NCI-H2029 treated with DMSO at 0.1 percent for 48 hours (cell line): ENCODE data around the gene VTCN1.

ENCODE experiments used
- DNase-seq: peaks from one replicate; lab custom pipeline; 2025; lab: John Stamatoyannopoulos, UW

Gene VTCN1

GRCh38 chr1:117209094-117209493 lies 1.6 kb downstream of the VTCN1 start:
- DNase-seq = no peak

GRCh38 chr1:117208580-117208979 lies 2.1 kb downstream of the VTCN1 start:
- DNase-seq = no peak

DNA sequence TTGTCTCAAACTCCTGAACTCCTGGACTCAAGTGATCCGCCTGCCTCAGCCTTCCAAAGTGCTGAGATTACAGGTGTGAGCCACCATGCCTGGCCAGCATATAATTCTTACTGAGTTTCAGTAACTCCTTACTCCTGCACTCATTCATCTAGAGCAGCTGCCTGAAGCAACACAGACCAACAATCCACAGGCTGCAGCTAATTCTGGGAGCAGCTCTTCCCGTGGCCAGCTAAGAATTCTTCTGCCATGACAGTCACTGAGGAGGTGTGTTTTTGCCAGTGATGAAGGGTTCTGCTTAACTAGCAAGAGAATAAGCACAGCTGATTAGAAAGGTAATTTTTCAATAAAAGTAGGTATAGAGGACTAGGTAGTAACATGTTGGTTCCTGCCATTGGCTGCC lies 5.4 kb downstream of the VTCN1 start:
- DNase-seq = no peak

GRCh38 chr1:117201808-117202207 lies 8.9 kb downstream of the VTCN1 start:
- no peak for DNase-seq

GRCh38 chr1:117198097-117198496 lies 12.6 kb downstream of the VTCN1 start:
- DNase-seq = no peak

GRCh38 chr1:117189726-117190125 lies 21.0 kb downstream of the VTCN1 start:
- DNase-seq = no peak

GRCh38 chr1:117188816-117189437 lies 21.8 kb downstream of the VTCN1 start:
- no peak for DNase-seq

DNA sequence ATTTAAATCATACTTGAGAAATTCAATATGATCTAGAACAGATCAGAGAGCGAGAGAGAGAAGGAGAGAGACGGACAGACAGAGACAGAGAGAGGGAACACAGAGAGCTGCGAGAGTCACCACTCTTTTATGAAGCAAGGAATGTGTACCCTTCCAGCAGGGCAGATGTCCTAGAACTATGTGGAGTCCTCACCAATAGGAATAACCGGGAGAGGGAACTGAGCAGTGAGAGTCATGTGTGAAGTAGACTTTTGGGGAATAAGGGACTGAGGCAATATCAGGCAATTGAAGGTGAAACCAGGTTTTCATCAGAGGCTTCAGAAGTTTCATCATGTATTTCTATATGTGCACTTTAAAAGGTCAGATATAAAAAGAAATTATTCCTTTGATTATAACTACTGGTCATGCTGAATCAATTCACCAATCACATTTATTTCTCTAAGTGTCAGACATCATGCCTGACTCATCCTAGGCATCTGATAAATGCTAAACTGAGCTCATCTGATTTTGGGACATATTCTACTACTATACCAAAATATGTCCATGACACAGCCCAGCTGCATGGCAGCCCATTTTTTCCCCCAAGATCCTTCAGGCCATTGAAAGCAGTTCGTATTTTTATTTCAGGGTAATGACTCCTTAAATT lies 22.4 kb downstream of the VTCN1 start:
- DNase-seq = no peak

DNA sequence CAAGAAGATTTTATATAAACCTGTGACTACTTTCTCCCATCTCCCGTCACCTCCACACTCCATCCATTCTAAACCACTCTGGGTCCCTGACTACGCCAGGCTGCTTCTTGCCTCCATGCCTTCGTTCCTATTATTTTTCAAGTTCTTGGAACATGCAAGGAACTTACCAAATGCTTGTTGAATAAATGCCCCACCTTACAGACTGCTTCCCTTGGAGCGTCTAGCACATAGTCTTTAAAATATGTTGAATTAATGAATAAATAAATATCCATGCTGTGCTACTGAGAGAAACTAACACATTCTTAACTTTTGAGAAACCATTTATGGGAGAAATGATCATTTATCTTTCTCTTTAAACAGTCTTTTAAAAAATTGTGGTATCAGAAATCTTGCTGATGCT lies 27.6 kb downstream of the VTCN1 start:
- DNase-seq = no peak

DNA sequence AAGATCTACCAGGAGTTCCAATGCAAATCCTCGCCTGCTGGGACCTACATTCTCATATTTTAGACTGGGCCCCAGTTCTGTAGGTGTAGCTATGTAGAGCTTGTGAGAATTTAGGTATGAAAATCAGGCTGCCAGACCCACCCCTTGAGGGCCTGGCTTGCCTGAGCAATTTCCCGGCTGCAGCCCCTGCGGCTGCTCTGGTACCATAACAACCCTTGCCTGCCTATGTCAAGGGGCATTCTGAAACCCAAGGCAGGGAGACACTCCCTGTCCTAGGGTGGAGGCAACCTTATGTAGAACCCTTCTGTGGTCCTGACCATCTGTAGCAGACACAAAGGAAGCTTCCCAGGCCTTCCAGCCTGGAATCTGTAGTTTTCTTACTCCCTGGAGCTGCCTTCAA lies 28.4 kb downstream of the VTCN1 start:
- no peak for DNase-seq

- no peak for DNase-seq
Measured at GRCh38 chr1:117181630-117182041, 29.1 kb downstream of the VTCN1 start.

- no peak for DNase-seq
Measured at GRCh38 chr1:117180147-117180967, 30.4 kb downstream of the VTCN1 start.

- no peak for DNase-seq
Measured at GRCh38 chr1:117179471-117179870, 31.3 kb downstream of the VTCN1 start.

- no peak for DNase-seq
Measured at GRCh38 chr1:117178756-117179155, 32.0 kb downstream of the VTCN1 start.

- DNase-seq = no peak
Measured at GRCh38 chr1:117177376-117177775, 33.4 kb downstream of the VTCN1 start.

GRCh38 chr1:117176579-117176978 lies 34.1 kb downstream of the VTCN1 start:
- DNase-seq = no peak

GRCh38 chr1:117174851-117175250 lies 35.9 kb downstream of the VTCN1 start:
- no peak for DNase-seq

GRCh38 chr1:117173691-117174090 lies 37.0 kb downstream of the VTCN1 start:
- DNase-seq = no peak

DNA sequence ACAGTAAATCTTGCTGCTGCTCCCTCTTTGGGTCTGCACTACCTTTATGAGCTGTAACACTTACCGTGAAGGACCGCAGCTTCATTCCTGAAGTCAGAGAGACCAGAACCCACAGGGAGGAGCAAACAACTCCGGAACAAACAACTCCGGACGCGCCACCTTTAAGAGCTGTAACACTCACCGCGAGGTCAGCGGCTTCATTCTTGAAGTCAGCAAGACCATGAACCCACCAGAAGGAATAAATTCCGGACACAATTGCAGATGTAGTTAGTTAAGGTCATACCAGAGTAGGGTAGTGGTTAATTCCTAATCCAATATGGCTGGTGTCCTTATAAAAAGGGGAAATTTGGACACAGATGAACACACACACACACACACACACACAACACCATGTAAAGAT lies 37.7 kb downstream of the VTCN1 start:
- no peak for DNase-seq

GRCh38 chr1:117171900-117172511 lies 38.7 kb downstream of the VTCN1 start:
- no peak for DNase-seq

GRCh38 chr1:117169871-117170596 lies 40.7 kb downstream of the VTCN1 start:
- no peak for DNase-seq

- no peak for DNase-seq
Measured at GRCh38 chr1:117167402-117167801, 43.3 kb downstream of the VTCN1 start.
